Mucosa of descending colon (tissue), 3 donors: ENCODE data around the gene FARP1. TPM values are rescaled to one million over a fixed set of nuclear protein-coding genes. Genes with fewer than 3 reads are reported as not detected.

Source experiments
- ATAC-seq: fragments of 200-7000 bp; cut with Tn5 transposase; one replicate; pipeline ENCODE4 v1.9.1; 2020; ENCODE audit warnings: mild to moderate bottlenecking, moderate library complexity
- DNase-seq, 3 donors: peaks; one replicate each; pipeline ENCODE4 v3.0.0-alpha.2; 2020
- H3K36me3 ChIP-seq: fragments of 200-600 bp; one replicate; pipeline ENCODE4 v1.8.0; 2021; ENCODE audit warnings: low read depth, mild to moderate bottlenecking
- H3K4me1 ChIP-seq: fragments of 200-600 bp; one replicate; pipeline ENCODE4 v1.8.0; 2021; ENCODE audit warnings: low read depth, mild to moderate bottlenecking
- H3K4me3 ChIP-seq: fragments of 200-600 bp; one replicate; pipeline ENCODE4 v1.8.0; 2021; ENCODE audit warnings: mild to moderate bottlenecking
- H3K9me3 ChIP-seq: fragments of 200-600 bp; one replicate; pipeline ENCODE4 v1.8.0; 2021; ENCODE audit warnings: mild to moderate bottlenecking
- CTCF ChIP-seq: fragments of 200-600 bp; IDR thresholded peaks from one replicate; pipeline ENCODE4 v1.8.0; 2022; ENCODE audit warnings: antibody characterized with exemption, mild to moderate bottlenecking
- intact Hi-C, 2 donors: fragments of 100-400 bp; cut with DNase I in 1 of 2; cut with micrococcal nuclease in 1 of 2; formaldehyde crosslinking; loops; one replicate each; pipeline versions ENCODE4 v1.11.0 to v1.11.1; 2022; cut with DNase I, micrococcal nuclease
- total RNA-seq, 3 donors: library from RNA; stranded (reverse); fragmentation: NEBNext Ultra II Directional in 2 of 3; extraction: Animal tissue kit (Norgen Biotek cat#: 25700) in 2 of 3; gene quantifications; one replicate each; pipeline versions ENCODE4 v1.2.1 to v1.2.4, GENCODE V29; 2021 to 2023
- donor health status: DM: no; HTN: no; CAD: no; lungs with moderate emphysema.
- donor health status: DM: no; HTN: no; CAD: no.
- donor health status: DM: no; HTN: yes; CAD: no.

Gene FARP1
- total RNA-seq, 3 donors from 2014 or later: 44.4 to 111 (median 53.6) TPM

- intact Hi-C loops: no loop called here
- DNase-seq (no peak), ATAC-seq (no peak)
These were observed 234.9 kb downstream of the FARP1 start for GRCh38 chr13:98377635-98378378.

GRCh38 chr13:98384739-98385138, 241.8 kb downstream of the FARP1 start:
- H3K36me3 ChIP-seq: no peaks in the 10 kb centered on the region
- no peak overlapping the region for H3K4me3 ChIP-seq
- no peaks in the 10 kb centered on the region for H3K4me1 ChIP-seq
- DNase-seq (no peak), ATAC-seq (no peak)
- intact Hi-C loops: no loop called here
- H3K9me3 ChIP-seq: no peaks in the 10 kb centered on the region
- TF ChIP-seq CTCF: no peak

More at GRCh38 chr13:98377635-98378378, 234.9 kb downstream of the FARP1 start:
- H3K9me3 ChIP-seq: no peaks in the 10 kb centered on the region
- no peak for TF ChIP-seq CTCF
- no peaks in the 10 kb centered on the region for H3K4me1 ChIP-seq
- H3K36me3 ChIP-seq: no peaks in the 10 kb centered on the region
- H3K4me3 ChIP-seq: no peak overlapping the region

- no peak for TF ChIP-seq CTCF
- Histone ChIP-seq H3K4me1 (no peaks in the 10 kb centered on the region), H3K4me3 (no peak overlapping the region), H3K9me3 (no peaks in the 10 kb centered on the region), H3K36me3 (no peaks in the 10 kb centered on the region)
- DNase-seq: no peak
- intact Hi-C loops: no loop called here
- ATAC-seq: no peak
These were observed 242.7 kb downstream of the FARP1 start for GRCh38 chr13:98385606-98386005.

- no peak for DNase-seq
- no peak for ATAC-seq
- intact Hi-C loops: no loop called here
- H3K36me3 ChIP-seq: no peaks in the 10 kb centered on the region
- H3K9me3 ChIP-seq: no peaks in the 10 kb centered on the region
- no peak overlapping the region for H3K4me3 ChIP-seq
- H3K4me1 ChIP-seq: no peaks in the 10 kb centered on the region
- TF ChIP-seq CTCF: no peak
These were observed 243.7 kb downstream of the FARP1 start for GRCh38 chr13:98386637-98387036.

- no peaks in the 10 kb centered on the region for H3K4me1 ChIP-seq
- DNase-seq (no peak), ATAC-seq (no peak)
- no peaks in the 10 kb centered on the region for H3K36me3 ChIP-seq
- H3K9me3 ChIP-seq: no peaks in the 10 kb centered on the region
- no peak overlapping the region for H3K4me3 ChIP-seq
- intact Hi-C loops: no loop called here
- TF ChIP-seq CTCF: no peak
These were observed 246.4 kb downstream of the FARP1 start for GRCh38 chr13:98389319-98389718.
